ENCODE results near the gene LRRC43. TPM values are rescaled to one million over a fixed set of nuclear protein-coding genes. Genes with fewer than 3 reads are reported as not detected.

LRRC43 gene
- polyA plus RNA-seq, 1 donor from 2014 or later, result not detected

DNA sequence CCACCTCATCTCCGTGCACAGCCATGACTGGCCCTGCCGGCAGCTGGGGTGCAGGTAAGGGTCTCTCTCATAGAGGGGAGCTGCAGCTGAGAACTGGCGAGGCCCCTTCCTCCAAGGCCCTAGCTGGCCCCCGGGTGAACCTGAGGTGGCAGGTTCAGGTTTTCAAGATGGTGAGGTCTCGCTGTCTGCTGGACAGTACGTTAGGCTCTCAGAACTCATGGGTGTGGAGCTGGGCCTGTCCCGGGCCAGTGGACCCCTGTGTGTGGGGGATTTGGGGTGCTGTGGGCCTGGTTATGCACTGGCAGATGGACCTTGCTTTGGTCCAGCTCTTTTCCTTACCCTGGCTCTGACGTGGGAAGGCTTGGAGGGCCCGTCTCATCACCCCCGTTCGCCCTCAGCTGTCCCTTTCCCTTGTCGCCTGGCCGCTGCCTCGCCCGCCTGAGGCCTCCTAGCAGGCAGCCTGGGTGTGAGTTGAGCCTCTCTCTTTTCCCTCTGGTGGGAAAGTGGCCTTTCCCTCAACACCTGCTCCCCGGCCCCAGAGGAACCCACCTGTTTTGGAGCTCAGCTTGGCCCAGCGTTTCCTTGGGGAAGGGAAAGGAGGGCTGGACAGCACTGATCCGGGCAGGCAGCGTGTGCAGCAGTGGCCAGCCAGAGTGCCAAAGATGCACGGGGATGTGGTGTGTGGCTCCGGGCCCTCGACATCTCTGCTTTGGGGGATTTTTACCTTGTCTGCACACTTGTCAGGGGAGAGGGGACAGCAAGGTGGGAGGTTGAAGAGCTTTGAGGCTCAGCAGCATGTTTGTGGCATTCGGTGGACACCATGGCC, 37.2 kb upstream of the LRRC43 start:
- peak overlapping the region in 1 of 3 donors; percentile 62 for H3K27ac Mint-ChIP-seq
- no peaks in the 10 kb centered on the region for H3K4me1 Mint-ChIP-seq
- no peaks in the 10 kb centered on the region for H3K9me3 Mint-ChIP-seq
- no peaks in the 10 kb centered on the region for H3K36me3 Mint-ChIP-seq
- H3K4me3 Mint-ChIP-seq, result no peak overlapping the region
- H3K27me3 Mint-ChIP-seq, result no peaks in the 10 kb centered on the region

DNA sequence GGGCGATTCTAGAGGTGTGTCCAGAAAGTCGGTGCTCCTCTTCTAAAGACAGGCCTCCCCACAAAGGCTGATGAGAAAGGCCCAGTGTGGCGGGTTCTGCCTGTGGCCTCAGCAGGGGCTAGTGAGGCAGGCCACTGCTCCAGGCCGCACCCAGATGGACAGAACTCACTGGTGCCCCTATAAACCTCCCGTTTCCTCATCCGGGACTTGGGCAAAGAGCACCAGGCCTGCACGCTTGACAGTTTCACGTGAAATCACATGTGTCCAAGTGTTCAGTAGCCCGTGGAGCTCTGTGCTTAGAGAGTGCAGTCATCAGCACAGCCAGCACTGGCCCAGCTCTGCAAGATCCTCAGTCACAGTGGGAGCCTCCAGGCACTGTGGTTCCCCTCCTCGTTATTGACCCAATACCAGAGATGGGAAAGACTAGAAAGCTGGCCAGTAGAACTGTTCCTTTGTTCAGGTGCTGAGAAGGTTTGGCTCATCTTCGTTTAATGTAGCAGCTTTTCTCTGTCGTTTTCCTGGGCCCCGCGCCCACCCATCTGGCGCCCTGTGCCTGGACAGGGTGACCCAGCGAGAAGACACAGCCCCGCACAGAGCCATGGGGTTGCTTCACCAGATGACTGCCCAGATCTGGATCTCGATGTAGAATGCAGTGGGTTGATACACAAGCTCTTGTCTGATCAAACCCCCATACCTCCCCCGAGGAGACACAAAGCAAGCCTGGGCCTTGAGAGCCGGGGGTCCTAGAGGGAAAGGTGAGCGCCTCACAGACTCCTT, 35.2 kb upstream of the LRRC43 start:
- H3K36me3 Mint-ChIP-seq, result no peaks in the 10 kb centered on the region
- no peak overlapping the region for H3K4me3 Mint-ChIP-seq
- peaks cover 0 to 2% (median 0%) of the 10 kb centered on the region in 3 donors for H3K4me1 Mint-ChIP-seq
- no peak overlapping the region for H3K27ac Mint-ChIP-seq
- H3K9me3 Mint-ChIP-seq, result no peaks in the 10 kb centered on the region
- no peaks in the 10 kb centered on the region for H3K27me3 Mint-ChIP-seq

DNA sequence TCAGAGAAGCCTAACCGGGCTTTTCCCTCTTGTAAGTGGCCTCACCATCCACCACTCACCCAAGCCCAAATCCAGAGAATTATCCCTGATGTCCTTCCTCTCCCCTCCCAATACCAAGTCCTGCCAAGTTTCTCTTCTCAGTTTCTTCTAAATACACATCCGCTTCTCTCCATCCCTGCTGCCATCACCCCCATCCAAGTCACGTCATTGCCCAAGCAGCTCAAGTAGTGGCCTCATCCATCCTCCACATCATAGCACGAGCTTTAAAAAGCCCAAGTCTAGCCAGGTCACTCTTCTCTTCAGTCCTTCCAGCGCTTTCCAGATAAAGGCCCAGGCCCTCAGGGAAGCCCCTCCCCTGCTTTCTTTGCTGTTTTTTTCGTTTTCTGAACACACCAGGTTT, 34.3 kb upstream of the LRRC43 start:
- Mint-ChIP-seq H3K4me1 (peaks cover 0 to 2% (median 0%) of the 10 kb centered on the region in 3 donors), H3K4me3 (no peak overlapping the region), H3K27me3 (no peaks in the 10 kb centered on the region), H3K36me3 (no peaks in the 10 kb centered on the region), H3K9me3 (no peaks in the 10 kb centered on the region), H3K27ac (no peak overlapping the region)

GRCh38 chr12:122150127-122150681, 32.7 kb upstream of the LRRC43 start:
- peaks cover 0 to 2% (median 2%) of the 10 kb centered on the region in 3 donors for H3K4me1 Mint-ChIP-seq
- H3K36me3 Mint-ChIP-seq, result no peaks in the 10 kb centered on the region
- H3K4me3 Mint-ChIP-seq, result no peak overlapping the region
- no peaks in the 10 kb centered on the region for H3K9me3 Mint-ChIP-seq
- H3K27me3 Mint-ChIP-seq, result peaks cover 3% of the 10 kb centered on the region
- no peak overlapping the region for H3K27ac Mint-ChIP-seq

DNA sequence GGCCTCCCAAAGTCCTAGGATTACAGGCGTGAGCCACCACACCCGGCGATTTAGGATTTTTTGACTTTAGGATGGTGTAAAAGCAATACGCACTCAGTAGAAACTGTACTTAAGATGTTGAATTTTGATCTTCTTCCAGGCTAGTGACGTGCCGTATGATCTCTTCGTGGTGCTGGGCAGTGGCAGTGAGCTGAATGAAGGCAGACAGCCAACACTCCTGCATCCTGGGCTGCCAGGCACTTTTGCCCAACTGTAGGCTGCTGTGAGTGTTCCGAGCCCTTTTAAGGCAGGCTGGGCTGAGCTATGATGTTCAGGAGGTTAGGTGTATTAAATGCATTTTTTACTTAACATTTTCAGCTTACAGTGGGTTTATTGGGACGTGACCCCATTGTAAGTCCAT, 30.2 kb upstream of the LRRC43 start:
- H3K36me3 Mint-ChIP-seq, result no peaks in the 10 kb centered on the region
- H3K27me3 Mint-ChIP-seq, result peaks cover 7% of the 10 kb centered on the region
- no peak overlapping the region for H3K27ac Mint-ChIP-seq
- H3K4me3 Mint-ChIP-seq, result no peak overlapping the region
- H3K9me3 Mint-ChIP-seq, result no peaks in the 10 kb centered on the region
- H3K4me1 Mint-ChIP-seq, result peaks cover 0 to 2% (median 2%) of the 10 kb centered on the region in 3 donors

- Mint-ChIP-seq H3K27me3 (peaks cover 7% of the 10 kb centered on the region), H3K9me3 (no peaks in the 10 kb centered on the region), H3K36me3 (no peaks in the 10 kb centered on the region), H3K4me3 (no peak overlapping the region), H3K4me1 (peaks cover 0 to 2% (median 2%) of the 10 kb centered on the region in 3 donors), H3K27ac (no peak overlapping the region)
Observed at GRCh38 chr12:122155705-122156104, 27.2 kb upstream of the LRRC43 start.

GRCh38 chr12:122158700-122159285, 24.1 kb upstream of the LRRC43 start:
- Mint-ChIP-seq H3K27me3 (peaks cover 7% of the 10 kb centered on the region), H3K27ac (no peak overlapping the region), H3K9me3 (no peaks in the 10 kb centered on the region), H3K4me3 (no peak overlapping the region), H3K4me1 (peaks cover 0 to 2% (median 0%) of the 10 kb centered on the region in 3 donors), H3K36me3 (no peaks in the 10 kb centered on the region)

- Mint-ChIP-seq H3K9me3 (no peaks in the 10 kb centered on the region), H3K27me3 (peaks cover 5% of the 10 kb centered on the region), H3K27ac (no peak overlapping the region), H3K4me1 (no peaks in the 10 kb centered on the region), H3K4me3 (no peak overlapping the region), H3K36me3 (no peaks in the 10 kb centered on the region)
Observed at GRCh38 chr12:122159882-122160281, 23.0 kb upstream of the LRRC43 start.

- Mint-ChIP-seq H3K4me3 (no peak overlapping the region), H3K4me1 (no peaks in the 10 kb centered on the region), H3K27ac (peak overlapping the region in 1 of 3 donors; percentile 43)
Observed at GRCh38 chr12:122160761-122161160, 22.2 kb upstream of the LRRC43 start.

DNA sequence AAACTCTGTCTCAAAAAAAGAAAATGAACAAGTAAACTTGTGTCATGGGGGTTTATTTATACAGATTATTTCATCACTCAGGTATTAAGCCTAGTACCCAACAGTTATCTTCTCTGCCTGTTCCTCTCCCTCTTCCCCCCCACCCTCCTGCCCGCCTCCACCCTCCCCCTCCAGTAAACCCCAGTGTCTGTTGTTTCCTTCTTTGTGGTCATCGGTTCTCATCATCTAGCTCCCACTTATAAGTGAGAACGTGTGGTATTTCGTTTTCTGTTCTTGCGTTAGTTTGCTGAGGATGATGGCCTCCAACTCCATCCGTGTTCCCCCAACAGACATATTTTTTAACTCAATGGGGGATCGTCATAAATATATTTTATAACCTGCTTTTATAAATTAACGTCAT, 21.2 kb upstream of the LRRC43 start:
- H3K4me1 Mint-ChIP-seq, result peaks cover 0 to 3% (median 0%) of the 10 kb centered on the region in 3 donors
- H3K36me3 Mint-ChIP-seq, result no peaks in the 10 kb centered on the region
- no peak overlapping the region for H3K27ac Mint-ChIP-seq
- no peaks in the 10 kb centered on the region for H3K9me3 Mint-ChIP-seq
- peak overlapping the region in 1 of 4 donors; percentile 39 for H3K4me3 Mint-ChIP-seq
- H3K27me3 Mint-ChIP-seq, result peaks cover 7% of the 10 kb centered on the region

More at GRCh38 chr12:122160761-122161160, 22.2 kb upstream of the LRRC43 start:
- Mint-ChIP-seq H3K9me3 (no peaks in the 10 kb centered on the region), H3K36me3 (no peaks in the 10 kb centered on the region), H3K27me3 (peaks cover 8% of the 10 kb centered on the region)

DNA sequence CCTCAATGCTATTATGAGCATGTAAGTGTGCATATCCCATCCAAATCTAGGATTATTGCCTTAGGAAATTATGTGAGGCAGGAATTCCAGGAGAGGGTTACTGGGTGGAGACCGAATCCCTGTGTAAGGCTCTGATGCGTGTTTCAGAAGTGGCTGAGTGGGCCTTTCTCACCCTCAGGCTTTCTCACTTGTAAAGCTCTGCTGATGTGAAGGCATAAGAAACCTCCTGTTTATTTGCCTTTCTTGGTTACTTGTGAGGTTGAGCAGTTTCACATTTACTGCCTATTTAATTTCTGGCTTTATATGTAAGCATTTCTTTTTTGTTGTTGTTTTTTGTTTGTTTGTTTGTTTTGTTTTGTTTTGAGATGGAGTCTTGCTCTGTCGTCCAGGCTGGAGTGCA, 19.9 kb upstream of the LRRC43 start:
- Mint-ChIP-seq H3K27ac (no peak overlapping the region), H3K36me3 (no peaks in the 10 kb centered on the region), H3K4me3 (no peak overlapping the region), H3K9me3 (no peaks in the 10 kb centered on the region), H3K4me1 (peaks cover 0 to 10% (median 0%) of the 10 kb centered on the region in 3 donors), H3K27me3 (peaks cover 15% of the 10 kb centered on the region)

DNA sequence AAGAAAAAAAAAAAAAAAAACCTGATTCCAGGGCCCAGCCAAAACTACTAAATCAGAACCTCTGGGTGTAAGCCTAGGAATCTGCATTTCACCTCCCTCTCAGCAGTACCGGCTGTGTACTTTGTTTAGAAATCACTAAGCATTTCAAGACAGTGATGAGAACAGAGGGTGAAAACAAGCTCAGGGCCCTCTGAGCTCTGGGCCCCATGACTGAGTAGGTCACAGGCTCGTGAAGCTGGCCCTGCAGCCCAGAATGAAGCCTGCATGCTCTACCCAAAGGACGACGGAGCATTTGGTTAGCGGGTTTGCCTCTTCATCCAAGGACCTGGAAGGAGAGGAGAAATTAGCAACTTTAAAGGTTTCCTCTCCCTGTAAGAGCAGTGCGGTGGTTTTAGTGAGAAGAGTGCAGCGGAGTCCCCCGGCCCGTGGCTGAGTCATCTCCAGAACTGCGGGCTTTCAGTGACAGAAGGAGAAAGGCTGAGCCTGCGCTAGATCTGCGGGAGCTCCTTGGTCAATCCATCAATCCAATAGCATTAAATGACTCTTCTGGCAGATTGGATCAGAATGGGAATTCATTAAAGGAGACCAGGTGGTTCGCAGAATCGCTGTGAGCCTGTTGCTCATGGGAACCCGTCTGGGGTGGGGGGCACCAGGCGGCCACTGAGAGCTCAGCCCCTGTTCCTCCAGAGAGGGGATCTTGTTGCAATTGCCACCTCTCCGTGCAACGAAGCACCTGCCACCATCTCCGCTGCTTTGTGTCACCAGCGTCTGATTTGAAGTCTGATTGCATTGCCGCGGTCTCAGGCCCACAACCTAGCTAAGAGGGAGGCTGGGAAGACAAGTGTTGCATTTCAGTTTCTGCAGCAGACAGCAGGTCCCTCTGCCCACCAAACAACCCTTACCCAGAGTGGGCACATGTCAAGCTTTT, 16.2 kb upstream of the LRRC43 start:
- no peak overlapping the region for H3K27ac Mint-ChIP-seq
- H3K4me3 Mint-ChIP-seq, result peak overlapping the region in 1 of 4 donors; percentile 68
- peaks cover 0 to 10% (median 0%) of the 10 kb centered on the region in 3 donors for H3K4me1 Mint-ChIP-seq
- peaks cover 22% of the 10 kb centered on the region for H3K27me3 Mint-ChIP-seq
- H3K9me3 Mint-ChIP-seq, result no peaks in the 10 kb centered on the region
- H3K36me3 Mint-ChIP-seq, result no peaks in the 10 kb centered on the region

GRCh38 chr12:122167356-122167925, 15.5 kb upstream of the LRRC43 start:
- Mint-ChIP-seq H3K27ac (no peak overlapping the region), H3K4me1 (peaks cover 0 to 10% (median 0%) of the 10 kb centered on the region in 3 donors), H3K9me3 (no peaks in the 10 kb centered on the region), H3K36me3 (no peaks in the 10 kb centered on the region), H3K4me3 (peak overlapping the region in 1 of 4 donors; percentile 41), H3K27me3 (peaks cover 24% of the 10 kb centered on the region)

- no peaks in the 10 kb centered on the region for H3K9me3 Mint-ChIP-seq
- no peak overlapping the region for H3K27ac Mint-ChIP-seq
- peaks cover 24% of the 10 kb centered on the region for H3K27me3 Mint-ChIP-seq
- no peak overlapping the region for H3K4me3 Mint-ChIP-seq
- H3K36me3 Mint-ChIP-seq, result no peaks in the 10 kb centered on the region
- H3K4me1 Mint-ChIP-seq, result peaks cover 0 to 10% (median 0%) of the 10 kb centered on the region in 3 donors
Observed at GRCh38 chr12:122168492-122168891, 14.4 kb upstream of the LRRC43 start.

Data from IgD-negative memory B cell (primary cell).